ENCODE data around the gene ZNF235.
A peak's percentile ranks its signal among the peaks of the same experiment; 100 is the strongest.
"Not testable (repeated sequence)": the region's sequence is repeated elsewhere in the genome, so short reads cannot be mapped to it uniquely, and the experiment has no call there.

Gene ZNF235

GRCh38 chr19:44304659-44305193, at the start of gene ZNF235:
Gene ZNF235, minus strand, starts transcription at chr19:44305025. Its CDS starts 1,621 bp downstream, at chr19:44303404.
- DNase-seq, result peak; percentile 81 to 94

- DNase-seq, result no peak
Measured at GRCh38 chr19:44346556-44346955, 41.7 kb upstream of the ZNF235 start.

- DNase-seq, result peak in 1 of 2 experiments; percentile 46
Measured at GRCh38 chr19:44345959-44346358, 41.1 kb upstream of the ZNF235 start.

GRCh38 chr19:44344255-44344654, 39.4 kb upstream of the ZNF235 start:
- DNase-seq, result no peak

- DNase-seq, result no peak
Measured at GRCh38 chr19:44341794-44342193, 37.0 kb upstream of the ZNF235 start.

- not testable (repeated sequence) for DNase-seq
Measured at GRCh38 chr19:44334639-44335038, 29.8 kb upstream of the ZNF235 start.

- no peak for DNase-seq
Measured at GRCh38 chr19:44332145-44332544, 27.3 kb upstream of the ZNF235 start.

- DNase-seq, result no peak
Measured at GRCh38 chr19:44315883-44316282, 11.1 kb upstream of the ZNF235 start.

- DNase-seq, result no peak
Measured at GRCh38 chr19:44313231-44313630, 8.4 kb upstream of the ZNF235 start.

- no peak for DNase-seq
Measured at GRCh38 chr19:44308011-44308410, 3.2 kb upstream of the ZNF235 start.

- no peak for DNase-seq
Measured at GRCh38 chr19:44306283-44306682, 1.5 kb upstream of the ZNF235 start.

GRCh38 chr19:44305457-44305856, 632 bp upstream of the ZNF235 start:
- no peak for DNase-seq

- no peak for DNase-seq
Measured at GRCh38 chr19:44303976-44304568, 753 bp downstream of the ZNF235 start.

GRCh38 chr19:44303320-44303719, 1.5 kb downstream of the ZNF235 start:
- no peak for DNase-seq

GRCh38 chr19:44284968-44285367, 19.9 kb downstream of the ZNF235 start:
- DNase-seq, result no peak

- DNase-seq, result no peak
Measured at GRCh38 chr19:44282846-44283245, 22.0 kb downstream of the ZNF235 start.

- no peak for DNase-seq
Measured at GRCh38 chr19:44280916-44281315, 23.9 kb downstream of the ZNF235 start.

- DNase-seq, result no peak
Measured at GRCh38 chr19:44278181-44278690, 26.6 kb downstream of the ZNF235 start.

GRCh38 chr19:44277331-44277730, 27.5 kb downstream of the ZNF235 start:
- DNase-seq, result no peak

- DNase-seq, result no peak
Measured at GRCh38 chr19:44260695-44261446, 44.0 kb downstream of the ZNF235 start.

GRCh38 chr19:44260343-44260681, 44.5 kb downstream of the ZNF235 start:
- DNase-seq, result no peak

- no peak for DNase-seq
Measured at GRCh38 chr19:44258835-44259413, 45.9 kb downstream of the ZNF235 start.

- DNase-seq, result no peak
Measured at GRCh38 chr19:44258136-44258535, 46.7 kb downstream of the ZNF235 start.

All from NCI-H2081 (cell line).